K562 (cell line): ENCODE results near the gene CC2D1A. TPM values are rescaled to one million over a fixed set of nuclear protein-coding genes. Genes with fewer than 3 reads are reported as not detected.
A peak's percentile ranks its signal among the peaks of the same experiment; 100 is the strongest.

Experiments used
- ATF1 ChIP-seq, 2 experiments: fragments of 450-650 bp in 1 of 2; IDR thresholded peaks; 2 replicates each; pipeline ENCODE4 v1.6.1; 2016; ENCODE audit warnings: missing compliant biosample characterization in 1 of 2, missing genetic modification characterization in 1 of 2
- BRF1 ChIP-seq: IDR thresholded peaks from 3 replicates; pipeline ENCODE4 v1.6.1; 2011; ENCODE audit warnings: borderline replicate concordance, mild to moderate bottlenecking; ENCODE audit not compliant: insufficient read length; ENCODE audit errors: extremely low read depth
- CBFB ChIP-seq: sonication (generic); formaldehyde crosslinking; IDR thresholded peaks from 2 replicates; pipeline ENCODE4 v1.4.0; 2020; ENCODE audit warnings: mild to moderate bottlenecking, missing genetic modification reagents
- CHCHD3 ChIP-seq: fragments of 250-450 bp; sonication (Bioruptor Pico); IDR thresholded peaks from 2 replicates; pipeline ENCODE4 v2.1.2; 2022; ENCODE audit warnings: mild to moderate bottlenecking
- ERF ChIP-seq: fragments of 450-650 bp; formaldehyde crosslinking; IDR thresholded peaks from 2 replicates; pipeline ENCODE4 v1.4.0; 2020; ENCODE audit warnings: mild to moderate bottlenecking, mixed read lengths
- EZH2 ChIP-seq: IDR thresholded peaks from 2 replicates; pipeline ENCODE4 v1.6.1; 2012; ENCODE audit warnings: low read depth, mild to moderate bottlenecking, inconsistent platforms, low read length, borderline replicate concordance
- FIP1L1 ChIP-seq: fragments of 200-400 bp; formaldehyde crosslinking; IDR thresholded peaks from 2 replicates; pipeline ENCODE4 v1.6.1; 2018; ENCODE audit warnings: mild to moderate bottlenecking, low read depth, low read length; ENCODE audit not compliant: poor library complexity, severe bottlenecking
- FOXJ3 ChIP-seq: sonication (generic); formaldehyde crosslinking; IDR thresholded peaks from 2 replicates; pipeline ENCODE4 v1.4.0; 2020; ENCODE audit warnings: mild to moderate bottlenecking, missing genetic modification reagents
- KAT8 ChIP-seq: fragments of 450-650 bp; IDR thresholded peaks from 2 replicates; pipeline ENCODE4 v1.6.1; 2016; ENCODE audit warnings: low read depth, mild to moderate bottlenecking
- KDM1A ChIP-seq, 2 experiments: fragments of 450-650 bp; IDR thresholded peaks; 2 replicates each; pipeline ENCODE4 v1.6.1; 2016; ENCODE audit warnings: mild to moderate bottlenecking in 2 of 2
- LARP7 ChIP-seq: fragments of 450-650 bp; IDR thresholded peaks from 2 replicates; pipeline ENCODE4 v1.6.1; 2016
- MED1 ChIP-seq: sonication (generic); formaldehyde crosslinking; IDR thresholded peaks from 2 replicates; pipeline ENCODE4 v1.8.1; 2023; ENCODE audit warnings: missing genetic modification reagents, borderline replicate concordance
- RBM34 ChIP-seq: fragments of 200-400 bp; formaldehyde crosslinking; IDR thresholded peaks from 2 replicates; pipeline ENCODE4 v1.6.1; 2018; ENCODE audit warnings: low read length, borderline replicate concordance; ENCODE audit not compliant: insufficient read depth
- RFX1 ChIP-seq: fragments of 450-650 bp; IDR thresholded peaks from 2 replicates; pipeline ENCODE4 v1.6.1; 2016; ENCODE audit warnings: mild to moderate bottlenecking, moderate library complexity
- SPI1 ChIP-seq: IDR thresholded peaks from 2 replicates; pipeline ENCODE4 v1.6.1; 2011; ENCODE audit warnings: low read depth, low read length, control low read depth, borderline replicate concordance
- STAG1 ChIP-seq: sonication (generic); formaldehyde crosslinking; IDR thresholded peaks from 2 replicates; pipeline ENCODE4 v1.5.0; 2020; ENCODE audit warnings: missing genetic modification reagents, borderline replicate concordance
- WHSC1 ChIP-seq: IDR thresholded peaks from one replicate; pipeline ENCODE4 v1.6.1; 2012; ENCODE audit warnings: low read length, control low read depth, inconsistent platforms
- YY1 ChIP-seq, 3 experiments: IDR thresholded peaks; 2 replicates each; pipeline ENCODE4 v1.6.1; 2011; ENCODE audit warnings: low read length in 2 of 3, mild to moderate bottlenecking in 2 of 3, moderate library complexity in 2 of 3, borderline replicate concordance in 1 of 3, control low read depth in 1 of 3, low read depth in 1 of 3; ENCODE audit not compliant: insufficient read depth in 3 of 3, insufficient replicate concordance in 2 of 3, control insufficient read depth in 1 of 3, insufficient read length in 1 of 3; ENCODE audit errors: extremely low read depth in 1 of 3
- ZBTB17 ChIP-seq: fragments of 450-650 bp; formaldehyde crosslinking; IDR thresholded peaks from 2 replicates; pipeline ENCODE4 v1.4.0; 2020; ENCODE audit warnings: mild to moderate bottlenecking
- ZNF282 ChIP-seq: sonication (generic); formaldehyde crosslinking; IDR thresholded peaks from 2 replicates; pipeline ENCODE4 v1.8.1; 2023; ENCODE audit warnings: missing genetic modification reagents
- polyA plus RNA-seq, 8 experiments: library from polyadenylated mRNA; depleted of rRNA in 4 of 8; stranded (reverse) in 5 of 8; unstranded in 3 of 8; fragments of >200 nt; fragmentation: Nextera tagmentation in 2 of 8; fragmentation: Illumina TruSeq in 1 of 8; extraction: Ambion mirVana in 2 of 8; extraction: Trizol in 1 of 8; gene quantifications; 2 replicates each; pipeline versions ENCODE4 v1.2.1 to v1.2.3, GENCODE V29; 2011 to 2014; ENCODE audit warnings: inconsistent platforms in 1 of 8, missing spikeins in 1 of 8
- total RNA-seq, 7 experiments: library from RNA; depleted of rRNA in 6 of 7; stranded (reverse); fragments of >200 nt in 6 of 7; fragmentation: Illumina TruSeq in 2 of 7; extraction: Trizol in 2 of 7; gene quantifications; 2 replicates each; pipeline versions ENCODE4 v1.2.1 to v1.2.3, GENCODE V29; 2011 to 2021; ENCODE audit warnings: low replicate concordance in 1 of 7
- TF ChIP-seq, protein P1 (sequence below): sonication (generic); IDR thresholded peaks from 2 replicates; pipeline ENCODE4 v1.6.1; 2016
- TF ChIP-seq, protein P2 (sequence below): fragments of 450-650 bp; formaldehyde crosslinking; IDR thresholded peaks from 2 replicates; pipeline ENCODE4 v1.4.0; 2020; ENCODE audit warnings: mild to moderate bottlenecking, mixed read lengths
- TF ChIP-seq, protein P3 (sequence below): sonication (generic); formaldehyde crosslinking; IDR thresholded peaks from 2 replicates; pipeline ENCODE4 v1.8.1; 2023; ENCODE audit warnings: mild to moderate bottlenecking, missing genetic modification reagents
- TF ChIP-seq, protein P4 (sequence below): fragments of 250-450 bp; sonication (Bioruptor Pico); IDR thresholded peaks from 2 replicates; pipeline ENCODE4 v1.8.0; 2022; ENCODE audit warnings: moderate library complexity, mild to moderate bottlenecking, inconsistent platforms

CC2D1A gene
- total and polyA plus RNA-seq, 9 of the 15 experiments (the other 6 are each of a cell fraction or from before 2014, with no cell fraction given), result 0.32 to 31.0 (median 12.9) TPM

DNA sequence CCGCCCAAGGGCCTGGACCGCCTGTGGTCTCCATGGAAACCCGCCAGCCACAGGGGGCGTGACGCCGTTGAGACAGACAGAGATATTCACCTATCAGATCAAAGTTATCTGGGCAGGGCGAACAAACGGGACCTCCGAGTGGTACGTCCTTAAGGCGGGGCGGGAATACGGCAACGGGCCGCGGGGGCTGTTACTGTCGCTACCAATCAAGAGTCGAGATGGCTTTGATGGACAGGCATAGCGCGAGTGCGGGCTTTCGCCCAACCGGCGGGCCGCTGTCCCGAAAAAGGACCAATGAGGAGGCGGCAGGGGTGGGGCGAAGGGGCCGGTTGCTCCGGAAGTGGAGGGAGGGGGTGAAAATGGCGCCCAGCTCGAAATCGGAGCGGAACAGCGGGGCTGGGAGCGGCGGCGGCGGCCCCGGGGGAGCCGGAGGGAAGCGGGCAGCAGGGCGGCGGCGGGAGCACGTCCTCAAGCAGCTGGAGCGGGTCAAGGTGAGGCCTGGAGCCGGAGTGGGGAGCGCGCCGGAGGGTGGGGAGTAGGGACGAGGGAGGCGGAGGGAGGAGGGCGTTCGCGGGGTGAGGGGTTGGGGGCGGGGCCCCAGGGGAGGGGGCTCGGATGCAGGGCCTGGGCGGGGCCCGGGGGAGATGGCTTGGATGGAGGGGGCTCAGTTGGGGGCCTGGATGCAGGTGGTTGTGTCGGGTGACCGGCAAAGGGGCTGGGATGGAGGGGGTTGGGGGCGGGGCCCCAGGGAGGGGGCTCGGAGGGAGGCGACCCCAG, 46.3 kb downstream of the CC2D1A start, which contains the start of gene DCAF15 (continued):
- TF ChIP-seq KDM1A (IDR thresholded peaks at IDR 0.05) (no peak), BRF1 (no peak), ZNF282 (no peak), RFX1 (peak; percentile 98), ERF (no peak), CHCHD3 (no peak), STAG1 (no peak), YY1 (IDR thresholded peaks at IDR 0.05; ENCODE audit: borderline replicate concordance in 1 of 3, control insufficient read depth in 1 of 3, extremely low read depth in 1 of 3, insufficient read depth in 3 of 3, insufficient read length in 1 of 3, insufficient replicate concordance in 2 of 3, low read depth in 1 of 3, low read length in 2 of 3) (peak; percentile 77 to 97 (median 95)), ZBTB17 (no peak), FOXJ3 (CRISPR knock-in tag) (no peak), MED1 (CRISPR knock-in tag) (no peak), KAT8 (no peak), SPI1 (0 out of 2 replicates have a peak, but pooled peaks have one; percentile 17), WHSC1 (no peak), EZH2 (no peak), FIP1L1 (no peak), LARP7 (no peak), RBM34 (no peak), CBFB (CRISPR knock-in tag) (no peak), ATF1 (CRISPR knock-in tag; IDR thresholded peaks at IDR 0.05) (peak; percentile 58; the same call in 1 of the 2 replicates), ATF1 (tag; IDR thresholded peaks at IDR 0.05) (peak; percentile 95)
- TF ChIP-seq, protein P1, sequence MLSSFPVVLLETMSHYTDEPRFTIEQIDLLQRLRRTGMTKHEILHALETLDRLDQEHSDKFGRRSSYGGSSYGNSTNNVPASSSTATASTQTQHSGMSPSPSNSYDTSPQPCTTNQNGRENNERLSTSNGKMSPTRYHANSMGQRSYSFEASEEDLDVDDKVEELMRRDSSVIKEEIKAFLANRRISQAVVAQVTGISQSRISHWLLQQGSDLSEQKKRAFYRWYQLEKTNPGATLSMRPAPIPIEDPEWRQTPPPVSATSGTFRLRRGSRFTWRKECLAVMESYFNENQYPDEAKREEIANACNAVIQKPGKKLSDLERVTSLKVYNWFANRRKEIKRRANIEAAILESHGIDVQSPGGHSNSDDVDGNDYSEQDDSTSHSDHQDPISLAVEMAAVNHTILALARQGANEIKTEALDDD, result no peak
- TF ChIP-seq, protein P2, sequence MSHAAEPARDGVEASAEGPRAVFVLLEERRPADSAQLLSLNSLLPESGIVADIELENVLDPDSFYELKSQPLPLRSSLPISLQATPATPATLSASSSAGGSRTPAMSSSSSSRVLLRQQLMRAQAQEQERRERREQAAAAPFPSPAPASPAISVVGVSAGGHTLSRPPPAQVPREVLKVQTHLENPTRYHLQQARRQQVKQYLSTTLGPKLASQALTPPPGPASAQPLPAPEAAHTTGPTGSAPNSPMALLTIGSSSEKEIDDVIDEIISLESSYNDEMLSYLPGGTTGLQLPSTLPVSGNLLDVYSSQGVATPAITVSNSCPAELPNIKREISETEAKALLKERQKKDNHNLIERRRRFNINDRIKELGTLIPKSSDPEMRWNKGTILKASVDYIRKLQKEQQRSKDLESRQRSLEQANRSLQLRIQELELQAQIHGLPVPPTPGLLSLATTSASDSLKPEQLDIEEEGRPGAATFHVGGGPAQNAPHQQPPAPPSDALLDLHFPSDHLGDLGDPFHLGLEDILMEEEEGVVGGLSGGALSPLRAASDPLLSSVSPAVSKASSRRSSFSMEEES (CRISPR knock-in tag), result no peak
- TF ChIP-seq, protein P3, sequence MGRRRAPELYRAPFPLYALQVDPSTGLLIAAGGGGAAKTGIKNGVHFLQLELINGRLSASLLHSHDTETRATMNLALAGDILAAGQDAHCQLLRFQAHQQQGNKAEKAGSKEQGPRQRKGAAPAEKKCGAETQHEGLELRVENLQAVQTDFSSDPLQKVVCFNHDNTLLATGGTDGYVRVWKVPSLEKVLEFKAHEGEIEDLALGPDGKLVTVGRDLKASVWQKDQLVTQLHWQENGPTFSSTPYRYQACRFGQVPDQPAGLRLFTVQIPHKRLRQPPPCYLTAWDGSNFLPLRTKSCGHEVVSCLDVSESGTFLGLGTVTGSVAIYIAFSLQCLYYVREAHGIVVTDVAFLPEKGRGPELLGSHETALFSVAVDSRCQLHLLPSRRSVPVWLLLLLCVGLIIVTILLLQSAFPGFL (CRISPR knock-in tag), result no peak
- TF ChIP-seq, protein P4, sequence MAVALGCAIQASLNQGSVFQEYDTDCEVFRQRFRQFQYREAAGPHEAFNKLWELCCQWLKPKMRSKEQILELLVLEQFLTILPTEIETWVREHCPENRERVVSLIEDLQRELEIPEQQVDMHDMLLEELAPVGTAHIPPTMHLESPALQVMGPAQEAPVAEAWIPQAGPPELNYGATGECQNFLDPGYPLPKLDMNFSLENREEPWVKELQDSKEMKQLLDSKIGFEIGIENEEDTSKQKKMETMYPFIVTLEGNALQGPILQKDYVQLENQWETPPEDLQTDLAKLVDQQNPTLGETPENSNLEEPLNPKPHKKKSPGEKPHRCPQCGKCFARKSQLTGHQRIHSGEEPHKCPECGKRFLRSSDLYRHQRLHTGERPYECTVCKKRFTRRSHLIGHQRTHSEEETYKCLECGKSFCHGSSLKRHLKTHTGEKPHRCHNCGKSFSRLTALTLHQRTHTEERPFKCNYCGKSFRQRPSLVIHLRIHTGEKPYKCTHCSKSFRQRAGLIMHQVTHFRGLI (CRISPR knock-in tag), result no peak
